HepG2 (cell line): ENCODE results near the gene CREG2. TPM values are rescaled to one million over a fixed set of nuclear protein-coding genes. Genes with fewer than 3 reads are reported as not detected.

Source experiments
- AHR ChIP-seq: IDR thresholded peaks from 2 replicates; pipeline ENCODE4 v1.6.1; 2018; ENCODE audit warnings: missing genetic modification reagents, missing compliant biosample characterization
- EP300 ChIP-seq, 3 experiments: sonication (generic) in 1 of 3; formaldehyde crosslinking in 1 of 3; IDR thresholded peaks; 2 replicates each; pipeline versions ENCODE4 v1.5.1 to v1.6.1; 2011 to 2020; ENCODE audit warnings: low read depth in 2 of 3, low read length in 2 of 3, borderline replicate concordance in 1 of 3, improper control_type of control experiment in 1 of 3, mild to moderate bottlenecking in 1 of 3, missing genetic modification reagents in 1 of 3, moderate library complexity in 1 of 3
- GTF3A ChIP-seq: sonication (generic); formaldehyde crosslinking; conservative IDR thresholded peaks from 2 replicates; pipeline ENCODE4 v1.4.0; 2020; ENCODE audit warnings: mild to moderate bottlenecking, missing genetic modification reagents
- HOXA5 ChIP-seq: sonication (generic); formaldehyde crosslinking; IDR thresholded peaks from 2 replicates; pipeline ENCODE4 v1.4.0; 2020; ENCODE audit warnings: missing genetic modification reagents
- NFRKB ChIP-seq: fragments of 450-650 bp; IDR thresholded peaks from 2 replicates; pipeline ENCODE4 v1.6.1; 2017
- PAWR ChIP-seq: sonication (generic); formaldehyde crosslinking; IDR thresholded peaks from 2 replicates; pipeline ENCODE4 v1.4.0; 2020; ENCODE audit warnings: missing genetic modification reagents, mild to moderate bottlenecking, borderline replicate concordance
- PLRG1 ChIP-seq: fragments of 450-650 bp; conservative IDR thresholded peaks from 2 replicates; pipeline ENCODE4 v1.6.1; 2016
- PLSCR1 ChIP-seq: sonication (generic); formaldehyde crosslinking; IDR thresholded peaks from 2 replicates; pipeline ENCODE4 v1.5.0; 2020; ENCODE audit warnings: missing genetic modification reagents, mild to moderate bottlenecking, borderline replicate concordance
- REPIN1 ChIP-seq: sonication (generic); formaldehyde crosslinking; IDR thresholded peaks from 2 replicates; pipeline ENCODE4 v1.8.0; 2022; ENCODE audit warnings: missing genetic modification reagents, low read depth, mild to moderate bottlenecking, borderline replicate concordance
- REXO4 ChIP-seq: sonication (generic); formaldehyde crosslinking; IDR thresholded peaks from 2 replicates; pipeline ENCODE4 v1.8.0; 2022; ENCODE audit warnings: missing genetic modification reagents, mild to moderate bottlenecking, borderline replicate concordance
- RNF219 ChIP-seq: sonication (generic); formaldehyde crosslinking; IDR thresholded peaks from 2 replicates; pipeline ENCODE4 v1.5.0; 2020; ENCODE audit warnings: mild to moderate bottlenecking, missing genetic modification reagents
- STAG1 ChIP-seq: sonication (generic); formaldehyde crosslinking; IDR thresholded peaks from 2 replicates; pipeline ENCODE4 v1.4.0; 2020; ENCODE audit warnings: missing genetic modification reagents
- ZNF550 ChIP-seq: sonication (generic); formaldehyde crosslinking; IDR thresholded peaks from 2 replicates; pipeline ENCODE4 v1.4.0; 2020; ENCODE audit warnings: mild to moderate bottlenecking, missing genetic modification reagents, borderline replicate concordance
- ZNF577 ChIP-seq: sonication (generic); formaldehyde crosslinking; IDR thresholded peaks from 2 replicates; pipeline ENCODE4 v1.4.0; 2020; ENCODE audit warnings: mild to moderate bottlenecking, low read depth, missing genetic modification reagents, borderline replicate concordance
- ZNF678 ChIP-seq: sonication (generic); formaldehyde crosslinking; IDR thresholded peaks from 2 replicates; pipeline ENCODE4 v1.4.0; 2020; ENCODE audit warnings: mild to moderate bottlenecking, missing genetic modification reagents
- ZNF766 ChIP-seq: sonication (generic); formaldehyde crosslinking; IDR thresholded peaks from 2 replicates; pipeline ENCODE4 v1.5.0; 2020; ENCODE audit warnings: missing genetic modification reagents, borderline replicate concordance
- ZNF792 ChIP-seq: IDR thresholded peaks from 2 replicates; pipeline ENCODE4 v1.6.1; 2016
- ZSCAN31 ChIP-seq: sonication (generic); formaldehyde crosslinking; IDR thresholded peaks from 2 replicates; pipeline ENCODE4 v1.5.0; 2020; ENCODE audit warnings: low read depth, mild to moderate bottlenecking, missing genetic modification reagents
- polyA plus RNA-seq, 8 experiments: library from polyadenylated mRNA; depleted of rRNA in 3 of 8; stranded (reverse) in 7 of 8; unstranded in 1 of 8; fragments of >200 nt; fragmentation: Illumina TruSeq in 4 of 8; extraction: Trizol in 4 of 8; gene quantifications; 2 replicates each; pipeline versions ENCODE4 v1.2.1 to v1.2.3, GENCODE V29; 2011 to 2016; ENCODE audit warnings: low read depth in 4 of 8, missing spikeins in 1 of 8, mixed read lengths in 1 of 8; ENCODE audit not compliant: insufficient read depth in 1 of 8
- total RNA-seq, 5 experiments: library from RNA; depleted of rRNA; stranded (reverse); fragments of >200 nt; fragmentation: Illumina TruSeq; extraction: Trizol; gene quantifications; 2 replicates each; pipeline ENCODE4 v1.2.3, GENCODE V29; 2016; ENCODE audit warnings: low read depth in 1 of 5
- TF ChIP-seq, protein P1 (sequence below): sonication (generic); formaldehyde crosslinking; IDR thresholded peaks from 2 replicates; pipeline ENCODE4 v1.9.0; 2021; ENCODE audit warnings: missing genetic modification reagents, borderline replicate concordance
- TF ChIP-seq, protein P2 (sequence below): sonication (generic); formaldehyde crosslinking; conservative IDR thresholded peaks from 2 replicates; pipeline ENCODE4 v1.4.0; 2020; ENCODE audit warnings: missing genetic modification reagents

Gene CREG2
- total and polyA plus RNA-seq, 2 of the 13 experiments (the other 11 are each of a cell fraction or from before 2014, with no cell fraction given) = 0.18 to 0.26 TPM

- no peak for TF ChIP-seq PLSCR1 (CRISPR knock-in tag)
- no peak for TF ChIP-seq ZNF550
- TF ChIP-seq AHR (CRISPR knock-in tag) = no peak; the same call in 1 of the 2 replicates
- TF ChIP-seq ZNF678 (CRISPR knock-in tag) = no peak
- TF ChIP-seq ZSCAN31 (CRISPR knock-in tag) = peak; percentile 55; the same call in 1 of the 2 replicates
- TF ChIP-seq RNF219 (CRISPR knock-in tag) = no peak
- TF ChIP-seq ZNF766 (CRISPR knock-in tag) = no peak
- TF ChIP-seq, protein P1, sequence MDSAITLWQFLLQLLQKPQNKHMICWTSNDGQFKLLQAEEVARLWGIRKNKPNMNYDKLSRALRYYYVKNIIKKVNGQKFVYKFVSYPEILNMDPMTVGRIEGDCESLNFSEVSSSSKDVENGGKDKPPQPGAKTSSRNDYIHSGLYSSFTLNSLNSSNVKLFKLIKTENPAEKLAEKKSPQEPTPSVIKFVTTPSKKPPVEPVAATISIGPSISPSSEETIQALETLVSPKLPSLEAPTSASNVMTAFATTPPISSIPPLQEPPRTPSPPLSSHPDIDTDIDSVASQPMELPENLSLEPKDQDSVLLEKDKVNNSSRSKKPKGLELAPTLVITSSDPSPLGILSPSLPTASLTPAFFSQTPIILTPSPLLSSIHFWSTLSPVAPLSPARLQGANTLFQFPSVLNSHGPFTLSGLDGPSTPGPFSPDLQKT (CRISPR knock-in tag) = no peak
- no peak for TF ChIP-seq HOXA5 (CRISPR knock-in tag)
- peak; percentile 93 for TF ChIP-seq STAG1
- no peak for TF ChIP-seq PAWR
- no peak for TF ChIP-seq NFRKB
- TF ChIP-seq REXO4 (CRISPR knock-in tag) = no peak
- no peak for TF ChIP-seq ZNF577 (CRISPR knock-in tag)
- no peak for TF ChIP-seq GTF3A (CRISPR knock-in tag)
- TF ChIP-seq REPIN1 (CRISPR knock-in tag) = 0 out of 2 replicates have a peak, but pooled peaks have one; percentile 8
- TF ChIP-seq, protein P2, sequence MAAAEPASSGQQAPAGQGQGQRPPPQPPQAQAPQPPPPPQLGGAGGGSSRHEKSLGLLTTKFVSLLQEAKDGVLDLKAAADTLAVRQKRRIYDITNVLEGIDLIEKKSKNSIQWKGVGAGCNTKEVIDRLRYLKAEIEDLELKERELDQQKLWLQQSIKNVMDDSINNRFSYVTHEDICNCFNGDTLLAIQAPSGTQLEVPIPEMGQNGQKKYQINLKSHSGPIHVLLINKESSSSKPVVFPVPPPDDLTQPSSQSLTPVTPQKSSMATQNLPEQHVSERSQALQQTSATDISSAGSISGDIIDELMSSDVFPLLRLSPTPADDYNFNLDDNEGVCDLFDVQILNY (CRISPR knock-in tag) = no peak
- TF ChIP-seq PLRG1 = no peak
- TF ChIP-seq ZNF792 (CRISPR knock-in tag) = no peak
- no peak for TF ChIP-seq EP300 (IDR thresholded peaks at IDR 0.05; ENCODE audit: low read depth in 2 of 2, low read length in 2 of 2)
- TF ChIP-seq EP300 (CRISPR knock-in tag; IDR thresholded peaks at IDR 0.05; ENCODE audit: borderline replicate concordance) = no peak
Observed at GRCh38 chr2:101341901-101342624, 45.2 kb downstream of the CREG2 start (continued).
